Medulla oblongata (tissue), 1 donor: ENCODE data around the gene MAP3K15.

Experiments used
- DNase-seq: peaks from one replicate; pipeline ENCODE4 v3.0.0-alpha.2; 2015; ENCODE audit errors: extremely low spot score

MAP3K15 gene

GRCh38 chrX:19349264-19349663, 166.0 kb downstream of the MAP3K15 start:
- DNase-seq: no peak

GRCh38 chrX:19347916-19348315, 167.4 kb downstream of the MAP3K15 start:
- no peak for DNase-seq

GRCh38 chrX:19344661-19345060, 170.6 kb downstream of the MAP3K15 start:
- no peak for DNase-seq

DNA sequence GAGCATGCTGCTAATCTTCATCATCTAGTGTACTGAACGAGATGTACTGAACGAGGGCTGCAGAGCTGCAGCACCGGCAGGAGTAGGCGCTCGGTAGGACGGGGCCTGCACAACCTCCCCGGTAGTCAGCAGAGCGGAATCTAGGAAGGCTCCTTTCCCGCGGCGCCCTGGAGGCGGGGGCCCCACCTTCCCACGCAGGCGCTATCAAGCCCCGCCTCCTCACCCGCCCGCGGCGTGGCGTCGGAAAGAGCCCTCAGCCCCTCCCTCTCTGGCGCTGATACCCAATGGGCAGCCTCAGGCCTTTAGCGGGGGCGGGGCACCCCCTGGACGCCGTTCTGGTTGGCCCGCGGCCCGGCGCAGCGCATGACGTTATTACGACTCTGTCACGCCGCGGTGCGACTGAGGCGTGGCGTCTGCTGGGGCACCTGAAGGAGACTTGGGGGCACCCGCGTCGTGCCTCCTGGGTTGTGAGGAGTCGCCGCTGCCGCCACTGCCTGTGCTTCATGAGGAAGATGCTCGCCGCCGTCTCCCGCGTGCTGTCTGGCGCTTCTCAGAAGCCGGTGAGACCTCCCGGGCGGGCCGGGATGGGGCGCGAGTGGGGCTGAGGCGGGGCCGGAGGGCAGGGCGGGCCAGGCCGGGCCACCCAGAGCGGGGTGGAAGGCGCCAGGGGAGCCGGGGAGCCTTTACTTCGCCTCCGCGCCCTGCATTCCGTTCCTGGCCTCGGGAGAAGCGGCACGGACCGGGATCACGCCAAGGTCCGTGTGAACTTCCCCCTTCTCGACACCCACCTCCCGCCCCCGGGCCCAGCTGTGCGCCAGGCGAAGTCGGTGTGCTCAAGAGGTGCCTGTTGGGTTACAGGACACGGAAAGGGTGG, 171.5 kb downstream of the MAP3K15 start, which contains the start of gene PDHA1:
Gene PDHA1, plus strand, starts transcription at position 393 of the 874 bp plus-strand sequence. Its CDS starts 111 bp downstream, at position 504.
- DNase-seq: peak; percentile 94

GRCh38 chrX:19343085-19343534, 172.2 kb downstream of the MAP3K15 start:
- DNase-seq: no peak

DNA sequence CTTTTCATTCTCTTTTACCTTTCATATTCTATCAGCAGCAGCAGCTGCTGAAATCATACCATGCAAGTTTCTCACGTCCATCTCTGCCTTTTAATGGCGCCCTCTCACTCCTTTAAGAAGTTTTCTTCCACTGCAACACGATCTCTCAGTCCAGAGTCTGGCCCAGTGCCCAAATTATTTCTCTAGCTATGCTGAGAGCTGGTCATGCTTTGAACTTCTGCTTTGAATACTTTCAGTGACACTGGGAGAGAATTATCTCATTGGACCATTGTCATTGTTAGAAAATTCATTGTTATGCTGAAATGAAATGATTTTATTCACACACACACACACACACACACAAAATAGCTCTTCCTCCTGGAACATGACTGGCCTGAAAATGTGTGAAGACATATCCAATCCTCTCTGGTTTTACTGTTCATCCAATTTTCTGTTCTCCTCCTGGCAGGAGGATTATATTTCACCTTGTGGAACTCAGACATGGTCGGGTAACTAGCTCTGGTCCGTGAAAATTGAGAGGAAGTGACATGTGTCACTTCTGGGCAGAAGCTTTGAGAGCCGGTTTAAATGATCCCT, 172.9 kb downstream of the MAP3K15 start:
- DNase-seq: peak; percentile 33

- no peak for DNase-seq
These were observed 180.2 kb downstream of the MAP3K15 start for GRCh38 chrX:19334945-19335626.

DNA sequence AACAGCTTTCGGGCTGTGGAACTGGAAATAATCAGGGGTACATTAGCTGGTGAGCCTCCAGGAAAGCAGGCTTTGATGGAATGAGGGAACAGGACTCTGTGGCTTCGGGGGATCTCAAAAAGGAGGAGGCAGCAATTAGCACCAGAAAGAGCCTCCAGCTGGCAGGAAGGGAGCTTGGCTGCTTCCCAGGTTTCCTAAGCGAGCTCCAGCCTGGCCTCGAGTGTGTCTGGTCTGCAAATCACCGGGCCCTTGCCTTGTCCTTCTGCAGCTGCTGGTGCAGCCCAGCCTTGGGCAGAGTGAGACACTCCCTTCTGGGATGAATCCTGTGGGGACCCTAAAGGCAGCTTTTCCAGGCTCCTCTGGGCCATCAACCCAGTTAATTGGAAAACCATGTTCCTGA, 182.3 kb downstream of the MAP3K15 start:
- peak; percentile 3 for DNase-seq

GRCh38 chrX:19331831-19332230, 183.5 kb downstream of the MAP3K15 start:
- DNase-seq: no peak

DNA sequence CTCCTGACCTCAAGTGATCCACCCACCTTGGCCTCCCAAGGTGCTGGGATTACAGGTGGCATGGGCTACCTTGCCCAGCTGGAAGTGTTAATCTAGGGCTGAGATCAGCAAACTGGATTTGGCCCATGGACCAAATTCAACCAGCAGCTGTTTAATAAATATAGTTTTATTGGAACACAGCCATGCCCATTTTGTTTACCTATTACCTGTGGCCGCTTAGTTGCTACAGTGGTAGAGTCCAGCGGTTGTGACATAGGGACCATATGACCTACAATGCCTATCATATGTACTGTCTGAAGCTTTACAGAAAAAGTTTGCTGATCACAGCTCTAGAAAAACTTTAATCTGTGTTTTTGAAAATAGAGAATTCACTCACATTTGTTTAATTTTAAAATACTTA, 188.7 kb downstream of the MAP3K15 start:
- no peak for DNase-seq
